HL-60 (cell line): Measurements from ENCODE around the gene PIP4K2A.

Source experiments
- CTCF ChIP-seq: IDR thresholded peaks from one replicate; pipeline ENCODE4 v1.5.1; 2011; ENCODE audit warnings: low read length, control low read depth, inconsistent platforms; ENCODE audit not compliant: insufficient read depth
- GABPA ChIP-seq: IDR thresholded peaks from 2 replicates; pipeline ENCODE4 v1.6.1; 2012; ENCODE audit warnings: low read depth
- POLR2AphosphoS5 ChIP-seq: IDR thresholded peaks from 2 replicates; pipeline ENCODE4 v1.6.1; 2012; ENCODE audit warnings: low read depth
- REST ChIP-seq: IDR thresholded peaks from 2 replicates; pipeline ENCODE4 v1.6.1; 2012; ENCODE audit warnings: low read depth; ENCODE audit not compliant: insufficient replicate concordance
- SPI1 ChIP-seq: IDR thresholded peaks from 2 replicates; pipeline ENCODE4 v1.6.1; 2012; ENCODE audit warnings: low read depth, mild to moderate bottlenecking, borderline replicate concordance

DNA sequence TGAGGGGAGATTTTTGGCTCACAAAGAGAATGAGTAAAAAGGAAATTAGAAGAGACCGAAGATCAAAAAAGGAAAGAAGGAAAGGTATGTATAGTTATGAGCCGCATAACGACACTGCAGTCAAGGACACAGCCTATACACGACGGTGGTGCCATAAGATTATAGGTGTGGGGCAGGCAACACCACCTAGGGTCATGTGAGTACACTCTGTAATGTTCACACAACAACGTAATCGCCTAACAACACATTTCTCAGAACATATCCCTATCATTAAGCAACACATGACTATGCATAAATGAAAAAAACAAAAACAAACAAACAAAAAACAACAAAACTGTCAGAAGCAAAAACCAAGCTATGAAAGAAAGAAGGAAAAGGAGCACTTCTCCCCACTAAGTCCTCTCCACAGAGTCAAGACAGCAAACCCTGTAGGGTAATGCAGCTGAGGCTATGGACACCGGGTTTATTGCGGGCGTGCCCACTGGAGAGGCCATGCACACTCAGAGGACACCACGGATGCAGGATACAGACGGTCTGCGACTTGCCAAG is 45.1 kb downstream of the PIP4K2A start:
- TF ChIP-seq CTCF (no peak), REST (no peak), POLR2AphosphoS5 (no peak), GABPA (no peak), SPI1 (no peak)
